ENCODE measurements around the gene NR2F6.

DNA sequence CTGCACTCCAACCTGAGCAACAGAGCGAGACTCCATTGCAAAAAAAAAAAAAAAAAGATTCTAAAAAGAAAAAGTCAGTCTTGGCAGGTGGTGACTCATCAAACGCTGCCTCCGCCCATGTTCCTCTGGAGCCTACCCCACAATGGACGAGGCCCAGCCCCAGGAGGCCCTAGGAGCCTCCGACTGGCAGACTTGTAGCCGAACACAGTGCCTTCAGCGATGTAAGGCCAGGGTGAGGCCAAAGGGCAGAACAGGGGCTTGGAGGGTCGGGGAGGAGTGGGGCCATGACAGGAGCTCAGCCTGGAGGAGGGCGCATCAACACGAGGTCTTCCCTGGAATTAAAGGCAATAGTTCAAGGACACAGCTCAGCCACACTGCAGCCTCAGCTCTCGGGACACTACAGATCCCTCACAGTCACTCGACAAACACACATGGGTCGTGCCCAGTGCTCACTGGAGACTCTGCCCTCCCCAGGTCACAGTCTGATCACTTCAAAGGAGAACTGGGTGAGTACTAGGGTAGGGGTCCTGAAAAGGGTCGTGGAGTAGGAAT, 25.4 kb downstream of the NR2F6 start:
- TF ChIP-seq RFX5 (IDR thresholded peaks at IDR 0.05; ENCODE audit: low read depth, low read length): no peak
- TF ChIP-seq, protein P1, sequence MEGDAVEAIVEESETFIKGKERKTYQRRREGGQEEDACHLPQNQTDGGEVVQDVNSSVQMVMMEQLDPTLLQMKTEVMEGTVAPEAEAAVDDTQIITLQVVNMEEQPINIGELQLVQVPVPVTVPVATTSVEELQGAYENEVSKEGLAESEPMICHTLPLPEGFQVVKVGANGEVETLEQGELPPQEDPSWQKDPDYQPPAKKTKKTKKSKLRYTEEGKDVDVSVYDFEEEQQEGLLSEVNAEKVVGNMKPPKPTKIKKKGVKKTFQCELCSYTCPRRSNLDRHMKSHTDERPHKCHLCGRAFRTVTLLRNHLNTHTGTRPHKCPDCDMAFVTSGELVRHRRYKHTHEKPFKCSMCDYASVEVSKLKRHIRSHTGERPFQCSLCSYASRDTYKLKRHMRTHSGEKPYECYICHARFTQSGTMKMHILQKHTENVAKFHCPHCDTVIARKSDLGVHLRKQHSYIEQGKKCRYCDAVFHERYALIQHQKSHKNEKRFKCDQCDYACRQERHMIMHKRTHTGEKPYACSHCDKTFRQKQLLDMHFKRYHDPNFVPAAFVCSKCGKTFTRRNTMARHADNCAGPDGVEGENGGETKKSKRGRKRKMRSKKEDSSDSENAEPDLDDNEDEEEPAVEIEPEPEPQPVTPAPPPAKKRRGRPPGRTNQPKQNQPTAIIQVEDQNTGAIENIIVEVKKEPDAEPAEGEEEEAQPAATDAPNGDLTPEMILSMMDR (conservative IDR thresholded peaks at IDR 0.05; ENCODE audit: low read depth, low read length): no peak

All from IMR-90 (cell line).